Fibroblast of peridontal ligament (primary cell): Measurements from ENCODE around the gene TRIL.

Experiments used
- DNase-seq: peaks from one replicate; pipeline ENCODE4 v3.0.0-alpha.2; 2010; ENCODE audit errors: extremely low read depth

Gene TRIL

GRCh38 chr7:28958235-28958979 is at the start of gene TRIL:
TSS of gene TRIL (minus strand) at chr7:28958330. CDS start at chr7:28958046, 284 bp downstream.
- DNase-seq = peak; percentile 60

GRCh38 chr7:29007127-29007526 is 49.0 kb upstream of the TRIL start:
- no peak for DNase-seq

- DNase-seq = no peak
Observed at GRCh38 chr7:29005829-29006228, 47.7 kb upstream of the TRIL start.

GRCh38 chr7:29005406-29005805 is 47.3 kb upstream of the TRIL start:
- DNase-seq = no peak

GRCh38 chr7:29003703-29004102 is 45.6 kb upstream of the TRIL start:
- no peak for DNase-seq

GRCh38 chr7:29000717-29001076 is 42.6 kb upstream of the TRIL start:
- DNase-seq = no peak

- no peak for DNase-seq
Observed at GRCh38 chr7:28999895-29000716, 42.0 kb upstream of the TRIL start.

GRCh38 chr7:28999427-28999826 is 41.3 kb upstream of the TRIL start:
- DNase-seq = no peak

GRCh38 chr7:28998105-28998504 is 40.0 kb upstream of the TRIL start:
- DNase-seq = no peak

- DNase-seq = no peak
Observed at GRCh38 chr7:28996836-28997235, 38.7 kb upstream of the TRIL start.

- no peak for DNase-seq
Observed at GRCh38 chr7:28993371-28993770, 35.2 kb upstream of the TRIL start.

- no peak for DNase-seq
Observed at GRCh38 chr7:28992798-28993197, 34.7 kb upstream of the TRIL start.

GRCh38 chr7:28990200-28990960 is 32.2 kb upstream of the TRIL start:
- peak; percentile 77 for DNase-seq

- DNase-seq = no peak
Observed at GRCh38 chr7:28989211-28989980, 31.3 kb upstream of the TRIL start.

GRCh38 chr7:28988810-28989209 is 30.7 kb upstream of the TRIL start:
- DNase-seq = peak; percentile 96

GRCh38 chr7:28988091-28988490 is 30.0 kb upstream of the TRIL start:
- peak; percentile 42 for DNase-seq

GRCh38 chr7:28986765-28987110 is 28.6 kb upstream of the TRIL start:
- peak; percentile 84 for DNase-seq

- DNase-seq = no peak
Observed at GRCh38 chr7:28986028-28986764, 28.1 kb upstream of the TRIL start.

- DNase-seq = peak; percentile 93
Observed at GRCh38 chr7:28984631-28985030, 26.5 kb upstream of the TRIL start.

GRCh38 chr7:28984217-28984616 is 26.1 kb upstream of the TRIL start:
- no peak for DNase-seq
